H9 (cell line): Measurements from ENCODE around the gene SPDYE6. TPM values are rescaled to one million over a fixed set of nuclear protein-coding genes. Genes with fewer than 3 reads are reported as not detected.

Source experiments
- DNase-seq: peaks from one replicate; pipeline ENCODE4 v3.0.0-alpha.2; 2017
- H2AFZ ChIP-seq: one replicate; pipeline ENCODE4 v1.6.1; 2013; ENCODE audit warnings: mild to moderate bottlenecking, low read length, control low read depth, moderate library complexity
- H2AK5ac ChIP-seq: 2 replicates; pipeline ENCODE4 v1.6.1; 2013; ENCODE audit warnings: low read length, control low read depth, mixed read lengths; ENCODE audit not compliant: insufficient read length
- H2BK120ac ChIP-seq: one replicate; pipeline ENCODE4 v1.6.1; 2013; ENCODE audit warnings: low read depth, mild to moderate bottlenecking, low read length, control low read depth, inconsistent platforms; ENCODE audit not compliant: poor library complexity, severe bottlenecking
- H2BK12ac ChIP-seq: 2 replicates; pipeline ENCODE4 v1.6.1; 2013; ENCODE audit warnings: low read length, control low read depth, mixed read lengths, low read depth; ENCODE audit not compliant: insufficient read length
- H2BK15ac ChIP-seq: 2 replicates; pipeline ENCODE4 v1.6.1; 2013; ENCODE audit warnings: low read depth, low read length, control low read depth
- H2BK20ac ChIP-seq: one replicate; pipeline ENCODE4 v1.6.1; 2013; ENCODE audit warnings: low read depth, mild to moderate bottlenecking, low read length, control low read depth, inconsistent platforms; ENCODE audit not compliant: poor library complexity, severe bottlenecking
- H2BK5ac ChIP-seq: 2 replicates; pipeline ENCODE4 v1.6.1; 2013; ENCODE audit warnings: low read length, control low read depth, mixed read lengths; ENCODE audit not compliant: insufficient read length
- H3K14ac ChIP-seq: 2 replicates; pipeline ENCODE4 v1.6.1; 2013; ENCODE audit warnings: low read length, control low read depth; ENCODE audit not compliant: insufficient read depth
- H3K18ac ChIP-seq: 2 replicates; pipeline ENCODE4 v1.6.1; 2013; ENCODE audit warnings: low read depth, mild to moderate bottlenecking, mixed read lengths, low read length, control low read depth; ENCODE audit not compliant: insufficient read length
- H3K23ac ChIP-seq: 2 replicates; pipeline ENCODE4 v1.6.1; 2013; ENCODE audit warnings: low read length, control low read depth, mixed read lengths, low read depth; ENCODE audit not compliant: insufficient read length
- H3K23me2 ChIP-seq: 2 replicates; pipeline ENCODE4 v1.6.1; 2013; ENCODE audit warnings: low read depth, mild to moderate bottlenecking, mixed read lengths, low read length, control low read depth; ENCODE audit not compliant: insufficient read length, poor library complexity, severe bottlenecking
- H3K27ac ChIP-seq: 2 replicates; pipeline ENCODE4 v1.5.1; 2013; ENCODE audit warnings: low read length, control low read depth, mixed read lengths, low read depth; ENCODE audit not compliant: insufficient read length
- H3K27me3 ChIP-seq: 2 replicates; pipeline ENCODE4 v1.6.1; 2013; ENCODE audit warnings: low read length, control low read depth, inconsistent platforms; ENCODE audit not compliant: insufficient read depth
- H3K4ac ChIP-seq: 2 replicates; pipeline ENCODE4 v1.6.1; 2013; ENCODE audit warnings: low read depth, mild to moderate bottlenecking, control low read depth, inconsistent platforms, low read length, moderate library complexity
- H3K4me1 ChIP-seq: 2 replicates; pipeline ENCODE4 v1.6.1; 2013; ENCODE audit warnings: low read length, control low read depth, inconsistent platforms; ENCODE audit not compliant: insufficient read depth
- H3K4me2 ChIP-seq: 2 replicates; pipeline ENCODE4 v1.6.1; 2013; ENCODE audit warnings: low read length, control low read depth, mixed read lengths; ENCODE audit not compliant: insufficient read length, insufficient read depth
- H3K56ac ChIP-seq: 2 replicates; pipeline ENCODE4 v1.6.1; 2013; ENCODE audit warnings: low read depth, mild to moderate bottlenecking, mixed read lengths, low read length, control low read depth; ENCODE audit not compliant: insufficient read length
- H3K79me1 ChIP-seq: 2 replicates; pipeline ENCODE4 v1.6.1; 2013; ENCODE audit warnings: low read depth, mild to moderate bottlenecking, moderate library complexity, low read length, control low read depth, inconsistent platforms; ENCODE audit not compliant: insufficient read depth, poor library complexity, severe bottlenecking
- H3K79me2 ChIP-seq: 2 replicates; pipeline ENCODE4 v1.6.1; 2013; ENCODE audit warnings: low read length, control low read depth, inconsistent platforms; ENCODE audit not compliant: insufficient read depth
- H3K9ac ChIP-seq: 2 replicates; pipeline ENCODE4 v1.6.1; 2013; ENCODE audit warnings: low read length, control low read depth, mixed read lengths; ENCODE audit not compliant: insufficient read length; ENCODE audit errors: extremely low read depth
- H3K9me3 ChIP-seq: one replicate; pipeline ENCODE4 v1.6.1; 2013; ENCODE audit warnings: low read depth, low read length, inconsistent platforms; ENCODE audit not compliant: control insufficient read depth
- H3T11ph ChIP-seq: one replicate; pipeline ENCODE4 v1.6.1; 2013; ENCODE audit warnings: mild to moderate bottlenecking, low read length, control low read depth, inconsistent platforms
- H4K20me1 ChIP-seq: one replicate; pipeline ENCODE4 v1.6.1; 2013; ENCODE audit not compliant: control insufficient read depth, insufficient read length, insufficient read depth
- H4K5ac ChIP-seq: 2 replicates; pipeline ENCODE4 v1.6.1; 2013; ENCODE audit warnings: low read depth, mild to moderate bottlenecking, mixed read lengths, low read length, control low read depth; ENCODE audit not compliant: insufficient read length
- H4K8ac ChIP-seq: replicated peaks from 2 replicates; pipeline ENCODE4 v1.6.1; 2013; ENCODE audit warnings: low read length, control low read depth, mixed read lengths, low read depth; ENCODE audit not compliant: insufficient read length
- H4K91ac ChIP-seq: 2 replicates; pipeline ENCODE4 v1.6.1; 2013; ENCODE audit warnings: low read depth, mild to moderate bottlenecking, moderate library complexity, mixed read lengths, low read length, control low read depth; ENCODE audit not compliant: insufficient read length
- H3K27ac Mint-ChIP-seq, 3 experiments: 2 replicates in 2 of 3; 3 replicates in 1 of 3; pipeline ENCODE4 v1.8.0; 2020 to 2021; ENCODE audit warnings: mixed read lengths in 3 of 3, mild to moderate bottlenecking in 1 of 3, moderate library complexity in 1 of 3
- H3K27me3 Mint-ChIP-seq: 2 replicates; pipeline ENCODE4 v1.8.0; 2021; ENCODE audit warnings: low read depth, mild to moderate bottlenecking, moderate library complexity, mixed read lengths
- H3K36me3 Mint-ChIP-seq, 3 experiments: 2 replicates in 2 of 3; 3 replicates in 1 of 3; pipeline ENCODE4 v1.8.0; 2020 to 2021; ENCODE audit warnings: low read depth in 3 of 3, mixed read lengths in 3 of 3; ENCODE audit not compliant: insufficient read depth in 1 of 3
- H3K4me1 Mint-ChIP-seq, 2 experiments: 2 replicates each; pipeline ENCODE4 v1.8.0; 2020; ENCODE audit warnings: mixed read lengths in 2 of 2
- H3K4me3 Mint-ChIP-seq, 2 experiments: 2 replicates in 1 of 2; 3 replicates in 1 of 2; pipeline ENCODE4 v1.8.0; 2020 to 2021; ENCODE audit warnings: mild to moderate bottlenecking in 2 of 2, mixed read lengths in 2 of 2, moderate library complexity in 1 of 2
- H3K9me3 Mint-ChIP-seq, 2 experiments: 2 replicates in 1 of 2; 3 replicates in 1 of 2; pipeline ENCODE4 v1.8.0; 2020; ENCODE audit warnings: mild to moderate bottlenecking in 2 of 2, mixed read lengths in 2 of 2, moderate library complexity in 1 of 2
- CTCF ChIP-seq: fragments of 200-600 bp; sonication (generic); conservative IDR thresholded peaks from 3 replicates; pipeline ENCODE4 v1.8.0; 2021; ENCODE audit warnings: antibody characterized with exemption, mild to moderate bottlenecking
- WGBS: extraction: QIAGEN DNeasy Blood & Tissue Kit; methylation state at CpG from one replicate; pipeline ENCODE4 v1.1.7; 2013; ENCODE audit warnings: missing lambda C conversion rate, low lambda C conversion rate, mixed read lengths; ENCODE audit not compliant: insufficient read length; ENCODE audit errors: extremely low coverage; 5-methylcytosine and 5-hydroxymethylcytosine counted together
- total RNA-seq: library from RNA; stranded (reverse); gene quantifications from 2 replicates; pipeline ENCODE4 v1.2.1, GENCODE V29; 2021

SPDYE6 gene
- total RNA-seq, 1 experiment from 2014 or later: not detected

GRCh38 chr7:102389810-102390209 is 33.6 kb upstream of the SPDYE6 start:
- WGBS: no CpG with 5 or more reads among the region's 3 CpGs

More at GRCh38 chr7:102389810-102390209, 33.6 kb upstream of the SPDYE6 start:
- Histone ChIP-seq H2AK5ac (no peak overlapping the region), H3K9me3 (no peaks in the 10 kb centered on the region), H3K79me1 (no peaks in the 10 kb centered on the region), H3K9ac (no peak overlapping the region), H3K56ac (no peak overlapping the region), H2BK15ac (no peak overlapping the region), H3K4me1 (no peaks in the 10 kb centered on the region), H3K4ac (no peak overlapping the region), H3K18ac (no peak overlapping the region), H2BK120ac (no peak overlapping the region), H4K8ac (no peak overlapping the region), H3K79me2 (no peaks in the 10 kb centered on the region), H3T11ph (no peak overlapping the region), H3K27me3 (no peaks in the 10 kb centered on the region), H3K14ac (no peak overlapping the region), H3K4me2 (no peak overlapping the region), H4K20me1 (no peaks in the 10 kb centered on the region), H3K23me2 (no peaks in the 10 kb centered on the region), H2BK20ac (no peak overlapping the region), H2AFZ (no peak overlapping the region), H2BK12ac (no peak overlapping the region), H4K91ac (no peak overlapping the region), H4K5ac (no peak overlapping the region), H3K23ac (no peak overlapping the region), H2BK5ac (no peak overlapping the region), H3K27ac (no peak overlapping the region)
- no peaks in the 10 kb centered on the region for H3K4me1 Mint-ChIP-seq
- no peak overlapping the region for H3K4me3 Mint-ChIP-seq
- no peaks in the 10 kb centered on the region for H3K27me3 Mint-ChIP-seq
- DNase-seq: no peak
- peaks cover 12 to 38% (median 21%) of the 10 kb centered on the region in 3 experiments; a peak in 6 of 7 replicates for H3K36me3 Mint-ChIP-seq
- H3K9me3 Mint-ChIP-seq: no peaks in the 10 kb centered on the region
- TF ChIP-seq CTCF: no peak
- peak overlapping the region in 1 of 3 experiments; percentile 38; a peak in 1 of 7 replicates for H3K27ac Mint-ChIP-seq
